KG1 (cell line): ENCODE results near the gene RGL1.

Experiments used
- DNase-seq: peaks from one replicate; lab custom pipeline; 2025; lab: John Stamatoyannopoulos, UW

RGL1 gene

GRCh38 chr1:183957216-183957830 lies 152.4 kb downstream of the RGL1 start:
- no peak for DNase-seq

- DNase-seq: no peak
These were observed 154.0 kb downstream of the RGL1 start for GRCh38 chr1:183958958-183959357.

- no peak for DNase-seq
These were observed 156.2 kb downstream of the RGL1 start for GRCh38 chr1:183961132-183961531.

GRCh38 chr1:183962903-183963302 lies 158.0 kb downstream of the RGL1 start:
- DNase-seq: no peak

GRCh38 chr1:183965726-183966125 lies 160.8 kb downstream of the RGL1 start:
- DNase-seq: no peak

- DNase-seq: no peak
These were observed 161.6 kb downstream of the RGL1 start for GRCh38 chr1:183966487-183966886.

GRCh38 chr1:183967914-183968313 lies 163.0 kb downstream of the RGL1 start:
- no peak for DNase-seq

GRCh38 chr1:183968386-183968785 lies 163.5 kb downstream of the RGL1 start:
- DNase-seq: no peak

GRCh38 chr1:183970516-183971300 lies 165.8 kb downstream of the RGL1 start:
- DNase-seq: no peak

GRCh38 chr1:183975651-183976050 lies 170.7 kb downstream of the RGL1 start:
- DNase-seq: no peak

- no peak for DNase-seq
These were observed 172.8 kb downstream of the RGL1 start for GRCh38 chr1:183977717-183978116.
